ENCODE data around the gene CTDP1.

DNA sequence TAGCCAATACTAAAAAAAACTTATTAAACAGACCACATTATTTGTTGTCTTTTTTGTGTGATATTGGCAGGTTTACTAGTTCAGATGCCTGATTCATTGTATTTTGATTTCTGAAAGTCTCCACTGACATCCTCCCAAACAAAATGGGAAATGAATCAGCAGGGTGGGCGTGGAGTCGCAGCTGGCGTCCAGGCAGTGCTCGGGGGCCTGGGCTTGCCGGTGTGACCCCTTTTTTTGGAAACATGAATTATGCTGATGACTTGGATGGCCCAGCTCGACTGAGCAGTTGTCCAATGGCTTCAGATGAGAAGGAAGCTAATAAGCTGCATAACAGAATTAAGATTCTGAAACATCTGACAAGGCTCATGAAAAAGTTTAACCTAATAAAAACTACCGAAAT lies 116.4 kb downstream of the CTDP1 start:
- TF ChIP-seq, protein P1, sequence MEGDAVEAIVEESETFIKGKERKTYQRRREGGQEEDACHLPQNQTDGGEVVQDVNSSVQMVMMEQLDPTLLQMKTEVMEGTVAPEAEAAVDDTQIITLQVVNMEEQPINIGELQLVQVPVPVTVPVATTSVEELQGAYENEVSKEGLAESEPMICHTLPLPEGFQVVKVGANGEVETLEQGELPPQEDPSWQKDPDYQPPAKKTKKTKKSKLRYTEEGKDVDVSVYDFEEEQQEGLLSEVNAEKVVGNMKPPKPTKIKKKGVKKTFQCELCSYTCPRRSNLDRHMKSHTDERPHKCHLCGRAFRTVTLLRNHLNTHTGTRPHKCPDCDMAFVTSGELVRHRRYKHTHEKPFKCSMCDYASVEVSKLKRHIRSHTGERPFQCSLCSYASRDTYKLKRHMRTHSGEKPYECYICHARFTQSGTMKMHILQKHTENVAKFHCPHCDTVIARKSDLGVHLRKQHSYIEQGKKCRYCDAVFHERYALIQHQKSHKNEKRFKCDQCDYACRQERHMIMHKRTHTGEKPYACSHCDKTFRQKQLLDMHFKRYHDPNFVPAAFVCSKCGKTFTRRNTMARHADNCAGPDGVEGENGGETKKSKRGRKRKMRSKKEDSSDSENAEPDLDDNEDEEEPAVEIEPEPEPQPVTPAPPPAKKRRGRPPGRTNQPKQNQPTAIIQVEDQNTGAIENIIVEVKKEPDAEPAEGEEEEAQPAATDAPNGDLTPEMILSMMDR (conservative IDR thresholded peaks at IDR 0.05; ENCODE audit: low read depth, low read length) = no peak
- no peak for TF ChIP-seq EZH2 (IDR thresholded peaks at IDR 0.05; ENCODE audit: borderline replicate concordance, low read depth, low read length, poor library complexity, severe bottlenecking)

Data from A673 (cell line).